ENCODE data around the gene DBNL. TPM values are rescaled to one million over a fixed set of nuclear protein-coding genes. Genes with fewer than 3 reads are reported as not detected.

DBNL gene
- total RNA-seq, 1 experiment from 2014 or later: 111 TPM

DNA sequence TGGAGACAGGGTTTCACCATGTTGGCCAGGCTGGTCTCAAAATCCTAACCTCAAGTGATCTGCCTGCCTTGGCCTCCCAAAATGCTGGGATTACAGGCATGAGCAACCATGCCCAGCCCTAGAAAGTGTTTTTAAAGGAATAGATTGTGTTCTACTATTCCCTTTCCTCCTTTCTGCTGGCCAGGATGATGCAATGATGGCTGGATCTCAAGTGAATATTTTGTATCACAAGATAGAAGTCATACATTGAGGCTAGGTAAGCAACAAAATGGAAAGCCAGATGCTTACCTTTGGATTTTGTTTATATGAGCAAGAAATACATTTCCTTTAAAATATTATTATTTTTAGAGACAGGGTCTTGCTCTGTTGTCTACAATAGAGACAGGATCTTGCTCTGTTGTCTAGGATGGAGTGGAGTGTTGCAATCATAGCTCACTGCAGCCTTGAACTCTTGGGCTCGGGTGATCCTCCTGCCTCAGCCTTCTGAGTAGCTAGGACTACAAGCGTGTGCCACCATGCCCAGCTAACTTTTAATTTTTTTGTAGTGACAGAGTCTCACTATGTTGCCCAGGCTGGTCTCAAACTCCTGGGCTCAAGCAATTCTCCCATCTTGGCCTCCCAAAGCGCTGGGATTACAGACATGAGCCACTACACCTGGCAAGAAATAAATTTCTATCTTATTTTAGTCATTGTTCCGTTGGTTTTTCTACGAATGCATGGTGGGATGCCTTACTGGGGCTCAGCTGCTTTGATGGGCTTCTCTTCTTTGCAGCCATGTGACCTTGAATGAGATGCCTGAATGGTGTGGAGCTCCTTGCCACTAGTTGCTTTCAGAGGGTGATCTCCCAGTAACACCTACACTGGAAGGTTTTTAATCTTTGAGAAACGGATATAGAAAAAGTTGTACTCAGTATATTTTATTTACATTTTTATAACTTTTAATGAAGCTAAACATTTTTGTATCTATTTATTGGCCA lies 53.9 kb downstream of the DBNL start:
- ATAC-seq (no peak), DNase-seq (ENCODE audit: low read depth, low spot score) (no peak)
- H3K36me3 ChIP-seq (ENCODE audit: control insufficient read depth, insufficient read depth, low read length): no peaks in the 10 kb centered on the region
- intact Hi-C loops (cut with micrococcal nuclease; ENCODE audit: unreplicated experiment) (no loop called here), in situ Hi-C loops (cut with HindIII; ENCODE audit: low pct_unique_long_range_greater_than_20kb, low sequenced_read_pairs) (no loop called here)
- no peaks in the 10 kb centered on the region for H3K27me3 ChIP-seq (ENCODE audit: control insufficient read depth, insufficient read depth, low read length)
- peaks cover 15% of the 10 kb centered on the region for H3K4me1 ChIP-seq (ENCODE audit: control insufficient read depth, insufficient read depth, low read length)
- ChIA-PET CTCF (interaction anchor here (1.4 kb wide), 1 partner anchor 11 kb away, joined by 3 read pairs; no protein-coding TSS in a partner anchor), POLR2A (interaction anchor here (0.6 to 0.7 kb wide), 2 partner anchors 19 to 42 kb away, joined by 3 to 9 read pairs; no protein-coding TSS in a partner anchor)
- no TSS peak for BruUV-seq (replicated peaks)
- H3K27ac ChIP-seq (ENCODE audit: low read length): no peak overlapping the region
- TF ChIP-seq, protein P1, sequence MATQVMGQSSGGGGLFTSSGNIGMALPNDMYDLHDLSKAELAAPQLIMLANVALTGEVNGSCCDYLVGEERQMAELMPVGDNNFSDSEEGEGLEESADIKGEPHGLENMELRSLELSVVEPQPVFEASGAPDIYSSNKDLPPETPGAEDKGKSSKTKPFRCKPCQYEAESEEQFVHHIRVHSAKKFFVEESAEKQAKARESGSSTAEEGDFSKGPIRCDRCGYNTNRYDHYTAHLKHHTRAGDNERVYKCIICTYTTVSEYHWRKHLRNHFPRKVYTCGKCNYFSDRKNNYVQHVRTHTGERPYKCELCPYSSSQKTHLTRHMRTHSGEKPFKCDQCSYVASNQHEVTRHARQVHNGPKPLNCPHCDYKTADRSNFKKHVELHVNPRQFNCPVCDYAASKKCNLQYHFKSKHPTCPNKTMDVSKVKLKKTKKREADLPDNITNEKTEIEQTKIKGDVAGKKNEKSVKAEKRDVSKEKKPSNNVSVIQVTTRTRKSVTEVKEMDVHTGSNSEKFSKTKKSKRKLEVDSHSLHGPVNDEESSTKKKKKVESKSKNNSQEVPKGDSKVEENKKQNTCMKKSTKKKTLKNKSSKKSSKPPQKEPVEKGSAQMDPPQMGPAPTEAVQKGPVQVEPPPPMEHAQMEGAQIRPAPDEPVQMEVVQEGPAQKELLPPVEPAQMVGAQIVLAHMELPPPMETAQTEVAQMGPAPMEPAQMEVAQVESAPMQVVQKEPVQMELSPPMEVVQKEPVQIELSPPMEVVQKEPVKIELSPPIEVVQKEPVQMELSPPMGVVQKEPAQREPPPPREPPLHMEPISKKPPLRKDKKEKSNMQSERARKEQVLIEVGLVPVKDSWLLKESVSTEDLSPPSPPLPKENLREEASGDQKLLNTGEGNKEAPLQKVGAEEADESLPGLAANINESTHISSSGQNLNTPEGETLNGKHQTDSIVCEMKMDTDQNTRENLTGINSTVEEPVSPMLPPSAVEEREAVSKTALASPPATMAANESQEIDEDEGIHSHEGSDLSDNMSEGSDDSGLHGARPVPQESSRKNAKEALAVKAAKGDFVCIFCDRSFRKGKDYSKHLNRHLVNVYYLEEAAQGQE (IDR thresholded peaks at IDR 0.05; ENCODE audit: insufficient read depth in 1 of 2, low read depth in 2 of 2, low read length in 1 of 2): no peak
- TF ChIP-seq POLR2AphosphoS5 (IDR thresholded peaks at IDR 0.05; ENCODE audit: low read depth, low read length) (no peak), TCF7L2 (IDR thresholded peaks at IDR 0.05; ENCODE audit: low read depth, low read length) (no peak), SIN3A (IDR thresholded peaks at IDR 0.05; ENCODE audit: borderline replicate concordance, insufficient read depth, low read depth, low read length) (no peak)
- TF ChIP-seq, protein P2, sequence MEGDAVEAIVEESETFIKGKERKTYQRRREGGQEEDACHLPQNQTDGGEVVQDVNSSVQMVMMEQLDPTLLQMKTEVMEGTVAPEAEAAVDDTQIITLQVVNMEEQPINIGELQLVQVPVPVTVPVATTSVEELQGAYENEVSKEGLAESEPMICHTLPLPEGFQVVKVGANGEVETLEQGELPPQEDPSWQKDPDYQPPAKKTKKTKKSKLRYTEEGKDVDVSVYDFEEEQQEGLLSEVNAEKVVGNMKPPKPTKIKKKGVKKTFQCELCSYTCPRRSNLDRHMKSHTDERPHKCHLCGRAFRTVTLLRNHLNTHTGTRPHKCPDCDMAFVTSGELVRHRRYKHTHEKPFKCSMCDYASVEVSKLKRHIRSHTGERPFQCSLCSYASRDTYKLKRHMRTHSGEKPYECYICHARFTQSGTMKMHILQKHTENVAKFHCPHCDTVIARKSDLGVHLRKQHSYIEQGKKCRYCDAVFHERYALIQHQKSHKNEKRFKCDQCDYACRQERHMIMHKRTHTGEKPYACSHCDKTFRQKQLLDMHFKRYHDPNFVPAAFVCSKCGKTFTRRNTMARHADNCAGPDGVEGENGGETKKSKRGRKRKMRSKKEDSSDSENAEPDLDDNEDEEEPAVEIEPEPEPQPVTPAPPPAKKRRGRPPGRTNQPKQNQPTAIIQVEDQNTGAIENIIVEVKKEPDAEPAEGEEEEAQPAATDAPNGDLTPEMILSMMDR (IDR thresholded peaks at IDR 0.05): no peak
- no peaks in the 10 kb centered on the region for H3K9me3 ChIP-seq (ENCODE audit: control insufficient read depth, insufficient read depth, low read depth, low read length)
- no peak overlapping the region for H3K4me3 ChIP-seq (ENCODE audit: low read depth in 2 of 2, low read length in 2 of 2)

DNA sequence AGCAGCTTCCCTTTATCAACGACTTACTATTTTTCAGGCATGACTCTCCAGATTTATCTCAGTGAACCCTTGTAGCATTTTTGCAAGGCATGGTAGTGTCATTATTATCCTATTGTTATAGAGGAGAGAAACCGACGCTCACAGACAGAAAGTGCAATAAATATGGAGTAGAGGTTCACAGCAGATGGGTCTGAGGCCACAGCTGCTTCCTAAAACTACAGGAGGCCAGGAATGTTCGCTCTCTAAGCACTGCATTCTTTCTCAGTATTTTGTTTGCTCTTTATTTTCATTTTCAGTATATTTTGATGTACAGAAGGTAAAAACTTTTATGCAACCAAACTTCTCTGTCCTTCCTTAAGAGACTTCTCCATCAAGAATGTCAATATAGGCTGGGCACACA lies 55.2 kb downstream of the DBNL start:
- Histone ChIP-seq H3K4me1 (ENCODE audit: control insufficient read depth, insufficient read depth, low read length) (peaks cover 15% of the 10 kb centered on the region), H3K9me3 (ENCODE audit: control insufficient read depth, insufficient read depth, low read depth, low read length) (no peaks in the 10 kb centered on the region), H3K4me3 (ENCODE audit: low read depth in 2 of 2, low read length in 2 of 2) (no peak overlapping the region), H3K27ac (ENCODE audit: low read length) (no peak overlapping the region), H3K36me3 (ENCODE audit: control insufficient read depth, insufficient read depth, low read length) (no peaks in the 10 kb centered on the region), H3K27me3 (ENCODE audit: control insufficient read depth, insufficient read depth, low read length) (no peaks in the 10 kb centered on the region)
- CTCF ChIA-PET: no interaction called here
- no peak for ATAC-seq
- in situ Hi-C loops (cut with HindIII; ENCODE audit: low pct_unique_long_range_greater_than_20kb, low sequenced_read_pairs) (no loop called here), intact Hi-C loops (cut with micrococcal nuclease; ENCODE audit: unreplicated experiment) (no loop called here)
- BruUV-seq (replicated peaks): no TSS peak
- POLR2A ChIA-PET: interaction anchor here (0.7 kb wide), 1 partner anchor 41 kb away, joined by 9 read pairs; no protein-coding TSS in a partner anchor
- no peak for DNase-seq (ENCODE audit: low read depth, low spot score)
- TF ChIP-seq, protein P2 (IDR thresholded peaks at IDR 0.05): no peak
- TF ChIP-seq, protein P1 (IDR thresholded peaks at IDR 0.05; ENCODE audit: insufficient read depth in 1 of 2, low read depth in 2 of 2, low read length in 1 of 2): no peak
- TF ChIP-seq SIN3A (IDR thresholded peaks at IDR 0.05; ENCODE audit: borderline replicate concordance, insufficient read depth, low read depth, low read length): no peak
- no peak for TF ChIP-seq POLR2AphosphoS5 (IDR thresholded peaks at IDR 0.05; ENCODE audit: low read depth, low read length)
- TF ChIP-seq TCF7L2 (IDR thresholded peaks at IDR 0.05; ENCODE audit: low read depth, low read length): no peak
